GM19240 (cell line): ENCODE measurements around the gene NSDHL.

Experiments used
- DNase-seq: peaks from one replicate; pipeline ENCODE4 v3.0.0; 2011; ENCODE audit warnings: low spot score; ENCODE audit not compliant: insufficient read length

The NSDHL gene

GRCh38 chrX:152844256-152844655 lies 13.4 kb downstream of the NSDHL start:
- DNase-seq = no peak

- no peak for DNase-seq
These were observed 14.9 kb downstream of the NSDHL start for GRCh38 chrX:152845618-152846240.

GRCh38 chrX:152847281-152847680 lies 16.4 kb downstream of the NSDHL start:
- no peak for DNase-seq

- no peak for DNase-seq
These were observed 19.6 kb downstream of the NSDHL start for GRCh38 chrX:152850465-152850864.

- DNase-seq = no peak
These were observed 23.1 kb downstream of the NSDHL start for GRCh38 chrX:152853986-152854385.

- no peak for DNase-seq
These were observed 30.3 kb downstream of the NSDHL start for GRCh38 chrX:152861116-152861515.

GRCh38 chrX:152861826-152862225 lies 31.0 kb downstream of the NSDHL start:
- no peak for DNase-seq

- DNase-seq = no peak
These were observed 34.5 kb downstream of the NSDHL start for GRCh38 chrX:152865232-152865920.

- DNase-seq = no peak
These were observed 35.5 kb downstream of the NSDHL start for GRCh38 chrX:152866386-152866785.

GRCh38 chrX:152869972-152870371 lies 39.1 kb downstream of the NSDHL start:
- no peak for DNase-seq

GRCh38 chrX:152871260-152871659 lies 40.4 kb downstream of the NSDHL start:
- DNase-seq = no peak

GRCh38 chrX:152872522-152872921 lies 41.7 kb downstream of the NSDHL start:
- no peak for DNase-seq

GRCh38 chrX:152873361-152873760 lies 42.5 kb downstream of the NSDHL start:
- no peak for DNase-seq

- no peak for DNase-seq
These were observed 46.3 kb downstream of the NSDHL start for GRCh38 chrX:152876931-152877840.

GRCh38 chrX:152878976-152879755 lies 48.3 kb downstream of the NSDHL start:
- DNase-seq = no peak

- no peak for DNase-seq
These were observed 50.4 kb downstream of the NSDHL start for GRCh38 chrX:152881289-152881688.

- DNase-seq = no peak
These were observed 53.3 kb downstream of the NSDHL start for GRCh38 chrX:152884171-152884570.

GRCh38 chrX:152886716-152887115 lies 55.9 kb downstream of the NSDHL start:
- no peak for DNase-seq

- DNase-seq = no peak
These were observed 61.6 kb downstream of the NSDHL start for GRCh38 chrX:152892499-152892898.

- no peak for DNase-seq
These were observed 62.4 kb downstream of the NSDHL start for GRCh38 chrX:152892999-152893891.
